Subcutaneous adipose tissue (tissue), 4 donors: Measurements from ENCODE around the gene ARPC2. TPM values are rescaled to one million over a fixed set of nuclear protein-coding genes. Genes with fewer than 3 reads are reported as not detected.

Experiments used
- CTCF ChIP-seq: fragments of 450-650 bp; IDR thresholded peaks from one replicate; pipeline ENCODE4 v1.5.1; 2016; ENCODE audit warnings: low read depth, mild to moderate bottlenecking, control low read depth, antibody characterized with exemption, moderate library complexity
- total RNA-seq, 4 donors: library from RNA; depleted of rRNA; stranded (reverse); fragments of >200 nt; gene quantifications; one replicate each; pipeline ENCODE4 v1.1.0, GENCODE V29; 2016

Gene ARPC2
- total RNA-seq, 4 donors from 2014 or later = 273 to 501 (median 341) TPM

GRCh38 chr2:218193701-218194100 lies 23.3 kb upstream of the ARPC2 start:
- no peak for TF ChIP-seq CTCF

GRCh38 chr2:218194880-218195279 lies 22.1 kb upstream of the ARPC2 start:
- no peak for TF ChIP-seq CTCF

- no peak for TF ChIP-seq CTCF
Observed at GRCh38 chr2:218196974-218197373, 20.0 kb upstream of the ARPC2 start.

- no peak for TF ChIP-seq CTCF
Observed at GRCh38 chr2:218202266-218202665, 14.7 kb upstream of the ARPC2 start.

GRCh38 chr2:218209078-218209477 lies 7.9 kb upstream of the ARPC2 start:
- TF ChIP-seq CTCF = no peak

GRCh38 chr2:218214116-218214515 lies 2.9 kb upstream of the ARPC2 start:
- TF ChIP-seq CTCF = no peak

- no peak for TF ChIP-seq CTCF
Observed at GRCh38 chr2:218216336-218216673, 684 bp upstream of the ARPC2 start.
